ENCODE measurements around the gene EHD2.
A peak's percentile ranks its signal among the peaks of the same experiment; 100 is the strongest.
"Not testable (repeated sequence)": the region's sequence is repeated elsewhere in the genome, so short reads cannot be mapped to it uniquely, and the experiment has no call there.

The EHD2 gene, protein sequence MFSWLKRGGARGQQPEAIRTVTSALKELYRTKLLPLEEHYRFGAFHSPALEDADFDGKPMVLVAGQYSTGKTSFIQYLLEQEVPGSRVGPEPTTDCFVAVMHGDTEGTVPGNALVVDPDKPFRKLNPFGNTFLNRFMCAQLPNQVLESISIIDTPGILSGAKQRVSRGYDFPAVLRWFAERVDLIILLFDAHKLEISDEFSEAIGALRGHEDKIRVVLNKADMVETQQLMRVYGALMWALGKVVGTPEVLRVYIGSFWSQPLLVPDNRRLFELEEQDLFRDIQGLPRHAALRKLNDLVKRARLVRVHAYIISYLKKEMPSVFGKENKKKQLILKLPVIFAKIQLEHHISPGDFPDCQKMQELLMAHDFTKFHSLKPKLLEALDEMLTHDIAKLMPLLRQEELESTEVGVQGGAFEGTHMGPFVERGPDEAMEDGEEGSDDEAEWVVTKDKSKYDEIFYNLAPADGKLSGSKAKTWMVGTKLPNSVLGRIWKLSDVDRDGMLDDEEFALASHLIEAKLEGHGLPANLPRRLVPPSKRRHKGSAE

DNA sequence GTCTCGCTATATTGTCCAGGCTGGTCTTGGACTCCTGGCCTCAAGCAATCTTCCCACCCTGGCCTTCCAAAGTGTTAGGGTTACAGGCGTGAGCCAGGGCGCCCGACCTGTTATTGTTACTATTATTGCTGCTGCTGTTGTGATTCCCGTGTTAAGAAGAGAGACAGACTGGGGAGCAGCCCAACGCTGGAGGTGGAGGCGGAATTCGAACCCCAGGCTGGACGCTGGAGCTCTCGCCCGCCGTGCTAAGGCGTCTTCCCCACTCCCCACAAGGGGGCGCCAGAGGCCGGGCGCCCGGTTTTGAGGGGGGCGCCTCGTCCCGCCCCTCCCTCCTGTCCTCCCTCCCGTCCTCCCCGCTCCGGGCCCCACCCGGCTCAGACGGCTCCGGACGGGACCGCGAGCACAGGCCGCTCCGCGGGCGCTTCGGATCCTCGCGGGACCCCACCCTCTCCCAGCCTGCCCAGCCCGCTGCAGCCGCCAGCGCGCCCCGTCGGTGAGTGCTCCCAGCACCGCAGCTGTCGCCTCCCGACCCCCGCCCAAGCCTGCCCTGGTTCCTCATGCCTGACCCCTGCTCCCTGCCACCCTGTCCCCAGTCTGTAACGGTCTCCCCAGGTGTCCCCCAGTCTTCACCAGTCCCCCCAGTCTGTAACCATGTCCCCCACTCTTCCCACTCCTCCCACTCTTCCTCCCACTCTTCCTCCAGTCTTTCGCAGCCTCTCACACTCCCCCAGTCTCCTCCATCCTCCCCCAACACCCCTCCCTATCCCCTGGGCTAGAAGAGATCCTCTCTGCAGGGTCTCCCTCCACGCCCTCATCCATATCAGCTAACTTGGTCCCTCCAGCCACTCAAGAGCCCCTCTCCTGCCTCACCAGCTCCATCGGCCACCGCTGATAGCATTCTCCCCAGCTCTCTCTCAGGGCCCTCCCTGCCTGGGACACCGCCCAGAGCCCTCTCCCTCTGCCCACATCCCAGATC is at the start of gene EHD2:
EHD2 (plus strand) TSS at position 377 of the 976 bp plus-strand sequence. CDS start 3,191 bp downstream, outside the sequence.
- peak in 1 of 3 donors; percentile 45 for DNase-seq (ENCODE audit: low read depth in 3 of 3, low spot score in 1 of 3)

DNA sequence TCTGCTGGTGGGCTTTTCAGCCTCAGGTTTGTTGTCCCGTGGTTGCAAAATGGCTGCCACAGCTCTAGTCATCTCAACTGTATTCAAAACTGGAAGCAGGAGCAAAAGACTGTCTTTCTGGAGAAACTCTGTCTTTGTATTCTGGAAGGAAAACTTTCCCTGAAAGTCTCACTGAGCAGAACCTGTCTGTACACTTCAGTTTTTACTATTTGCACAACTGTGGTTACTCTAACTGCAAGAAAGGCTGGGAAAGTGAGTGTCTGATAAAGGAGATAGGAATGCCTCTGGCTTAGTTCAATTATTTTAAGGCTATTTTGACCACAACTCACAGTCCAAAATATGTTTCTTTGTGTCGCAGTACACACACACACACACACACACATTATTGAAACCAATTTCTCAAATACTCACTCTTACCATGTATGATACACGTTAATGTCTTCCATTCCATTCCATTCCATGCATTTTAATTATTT is 49.7 kb upstream of the EHD2 start:
- no peak for DNase-seq (ENCODE audit: low read depth in 3 of 3, low spot score in 1 of 3)

DNA sequence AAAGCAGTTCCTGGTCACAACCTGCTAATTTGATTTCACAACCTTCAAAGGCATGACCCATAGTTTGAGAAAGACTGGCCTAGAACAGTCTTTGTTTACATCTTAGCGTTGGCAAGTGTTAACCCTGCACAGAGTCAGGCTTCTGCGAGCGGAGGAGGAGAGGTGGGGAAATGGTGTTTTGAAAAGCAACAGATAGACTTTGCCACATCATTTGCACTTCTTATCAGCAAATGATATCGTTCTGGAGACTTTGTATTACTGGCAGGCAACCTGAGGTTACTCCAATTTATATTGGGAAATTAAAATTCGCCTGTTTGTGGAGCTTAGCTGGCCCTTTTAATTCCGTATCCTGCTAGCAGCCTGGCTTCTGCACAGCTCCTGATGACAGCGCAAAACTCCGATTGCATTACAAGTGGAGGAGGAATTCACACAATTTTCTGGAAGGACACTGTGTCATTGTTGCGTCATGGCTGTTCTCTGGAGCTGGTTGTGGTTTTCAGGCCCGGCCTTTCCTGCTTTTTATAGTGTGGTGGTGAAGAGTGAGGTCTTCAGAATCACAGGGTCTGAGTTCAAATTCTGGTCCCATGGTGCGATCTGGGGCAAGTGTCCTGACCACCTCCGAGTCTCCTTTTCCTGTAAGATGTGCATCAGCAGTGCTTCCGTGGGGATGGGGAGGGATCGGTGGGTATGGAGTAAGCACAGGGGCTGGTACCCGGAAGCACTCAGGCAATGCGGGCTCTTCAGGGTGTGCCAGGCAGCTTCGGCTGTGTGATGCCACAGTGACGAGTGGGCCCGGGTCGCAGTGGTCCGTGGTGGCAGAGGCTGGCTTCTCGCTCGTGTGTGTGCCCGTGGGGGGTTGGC is 49.1 kb upstream of the EHD2 start:
- no peak for DNase-seq (ENCODE audit: low read depth in 3 of 3, low spot score in 1 of 3)

DNA sequence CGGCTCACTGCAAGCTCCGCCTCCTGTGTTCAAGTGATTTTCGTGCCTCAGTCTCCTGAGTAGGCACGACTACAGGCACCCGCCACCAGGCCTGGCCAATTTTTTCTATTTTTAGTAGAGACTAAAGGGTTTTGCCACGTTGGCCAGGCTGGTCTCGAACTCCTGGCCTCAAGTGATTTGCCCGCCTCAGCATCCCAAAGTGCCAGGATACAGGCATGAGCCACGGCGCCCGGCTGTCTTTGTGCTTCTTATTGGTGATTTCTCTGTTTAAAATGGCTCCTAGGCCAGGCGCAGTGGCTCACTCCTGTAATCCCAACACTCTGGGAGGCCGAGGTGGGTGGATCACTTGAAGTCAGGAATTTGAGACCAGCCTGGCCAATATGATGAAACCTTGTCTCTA is 44.7 kb upstream of the EHD2 start:
- DNase-seq (ENCODE audit: low read depth in 3 of 3, low spot score in 1 of 3), result not testable (repeated sequence)

DNA sequence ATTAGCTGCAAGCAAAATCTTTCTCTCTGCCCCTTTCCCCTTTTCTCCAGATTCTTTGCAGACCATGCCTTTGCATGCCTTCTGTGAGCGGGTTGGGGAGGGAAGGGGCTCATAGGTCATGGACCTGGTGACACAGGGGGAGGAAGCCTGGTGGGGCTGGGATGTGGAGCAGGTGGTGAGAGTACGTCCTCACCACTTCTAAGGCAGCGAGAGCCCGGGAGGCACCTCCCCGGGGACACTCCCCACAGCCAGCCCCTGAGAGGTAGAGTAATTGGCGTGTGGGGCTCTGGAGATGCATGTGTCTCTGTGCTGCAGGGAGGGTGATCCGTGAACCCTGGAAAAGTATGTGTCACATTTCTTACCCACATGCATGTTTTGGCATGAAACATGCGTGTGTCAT is 42.5 kb upstream of the EHD2 start:
- no peak for DNase-seq (ENCODE audit: low read depth in 3 of 3, low spot score in 1 of 3)

DNA sequence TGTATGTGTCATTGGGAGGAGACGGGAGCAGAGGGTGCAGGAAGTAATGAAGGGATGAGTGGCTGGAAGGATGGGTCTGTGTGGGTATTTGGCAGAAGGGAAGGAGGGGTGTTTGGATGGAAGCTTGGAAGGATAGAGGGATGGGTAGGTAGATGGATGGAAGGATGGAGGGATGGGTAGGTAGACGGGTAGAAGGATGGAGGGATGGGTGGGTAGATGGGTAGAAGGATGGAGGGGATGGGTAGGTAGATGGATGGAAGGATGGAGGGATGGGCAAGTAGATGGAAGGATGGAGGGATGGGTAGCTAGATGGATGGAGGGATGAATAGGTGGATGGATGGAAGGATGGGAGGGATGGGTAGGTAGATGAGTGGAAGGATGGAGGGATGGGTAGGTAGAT is 41.7 kb upstream of the EHD2 start:
- DNase-seq (ENCODE audit: low read depth in 3 of 3, low spot score in 1 of 3), result no peak

DNA sequence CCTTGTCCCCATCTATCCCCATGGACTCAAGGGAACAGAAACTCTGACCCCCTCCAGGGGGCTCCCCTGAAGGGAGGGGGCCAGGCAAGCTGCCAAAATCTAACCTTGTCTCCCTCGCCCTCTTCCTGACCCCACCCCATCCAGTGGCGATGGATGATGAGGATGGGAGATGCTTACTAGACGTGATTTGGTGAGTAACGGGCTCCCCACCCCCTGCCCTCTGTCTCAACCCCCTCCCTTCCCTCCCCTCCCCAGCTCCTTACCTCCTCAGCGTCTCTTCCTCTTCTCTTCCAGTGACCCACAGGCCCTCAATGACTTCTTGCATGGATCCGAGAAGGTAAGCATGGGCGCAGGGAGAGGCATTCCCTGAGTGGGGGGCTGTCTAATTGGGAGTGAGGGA is 39.8 kb upstream of the EHD2 start:
- no peak for DNase-seq (ENCODE audit: low read depth in 3 of 3, low spot score in 1 of 3)

DNA sequence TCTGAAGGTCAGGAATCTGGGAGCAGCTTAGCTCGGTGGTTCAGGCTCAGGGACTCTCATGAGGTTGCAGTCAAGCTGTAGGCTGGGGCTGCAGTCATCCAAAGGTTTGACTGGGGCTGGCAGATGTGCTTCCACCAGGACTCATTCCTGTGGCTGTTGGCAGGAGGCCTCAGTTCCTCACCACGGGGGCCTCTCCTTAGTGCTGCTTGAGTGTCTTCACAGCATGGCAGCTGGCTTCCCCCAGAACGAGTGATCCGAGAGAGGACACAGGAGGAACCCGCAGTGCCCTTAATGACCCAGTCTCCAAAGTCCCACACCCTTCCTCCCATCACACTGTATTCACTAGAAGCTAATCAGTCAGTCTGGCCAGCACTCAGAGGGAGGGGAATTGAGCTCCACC is 38.7 kb upstream of the EHD2 start:
- DNase-seq (ENCODE audit: low read depth in 3 of 3, low spot score in 1 of 3), result no peak

DNA sequence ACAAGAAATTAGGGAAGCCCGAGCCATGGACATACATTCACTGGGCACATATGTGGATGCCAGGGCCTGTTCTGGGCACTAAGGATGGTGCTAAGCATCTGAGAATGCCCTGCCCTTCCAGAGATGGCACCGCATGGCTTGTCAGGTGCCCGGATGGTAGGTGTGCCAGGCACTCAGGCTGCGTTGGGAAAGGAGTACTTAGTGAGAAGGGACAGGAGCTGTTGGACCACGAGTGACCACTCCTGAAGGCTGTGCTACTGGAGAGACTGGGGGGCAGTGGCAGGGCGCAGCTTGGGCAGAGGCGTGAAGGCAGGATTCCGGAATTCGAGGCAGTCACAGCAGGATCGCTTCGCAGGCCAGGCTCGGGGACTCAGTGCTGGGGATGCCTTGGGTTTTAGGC is 38.0 kb upstream of the EHD2 start:
- no peak for DNase-seq (ENCODE audit: low read depth in 3 of 3, low spot score in 1 of 3)

DNA sequence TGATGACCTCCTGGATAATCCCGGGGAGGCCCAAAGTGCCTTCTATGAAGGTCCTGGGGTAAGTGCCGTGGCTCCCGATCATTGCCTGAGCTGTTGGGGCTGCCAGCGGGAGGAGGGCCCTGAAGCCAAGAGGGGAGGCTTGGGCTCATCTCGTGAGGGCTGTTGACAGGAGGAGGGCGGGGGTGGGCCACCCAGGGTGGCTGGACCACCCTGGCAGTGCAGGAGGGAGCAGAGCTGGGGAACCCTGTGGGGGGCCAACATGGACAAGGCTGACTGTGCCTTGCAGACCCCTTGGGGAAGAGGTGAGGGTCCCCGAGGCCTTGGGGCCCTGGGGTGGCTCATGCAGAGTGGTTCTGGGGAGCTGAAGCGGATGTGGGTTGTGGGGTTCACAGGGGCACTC is 37.4 kb upstream of the EHD2 start:
- DNase-seq (ENCODE audit: low read depth in 3 of 3, low spot score in 1 of 3), result no peak

DNA sequence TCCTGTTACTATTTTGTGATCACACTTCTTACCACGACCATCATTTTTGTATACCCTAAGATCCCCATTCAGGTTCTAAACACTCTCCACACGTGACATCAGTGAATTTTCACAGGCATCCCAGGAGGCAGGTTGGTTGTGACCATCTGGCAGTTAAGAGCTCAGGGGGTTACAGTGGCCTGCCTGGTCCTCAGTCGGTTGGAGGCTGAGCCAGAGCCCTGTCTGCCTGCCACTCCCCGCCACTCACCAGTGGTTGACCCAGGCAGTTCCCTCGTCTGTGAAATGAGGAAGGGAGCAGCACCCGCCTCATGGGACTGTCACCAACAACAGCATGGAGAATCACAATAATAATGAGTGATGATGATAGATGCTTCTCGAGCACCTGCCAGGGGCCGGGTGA is 36.4 kb upstream of the EHD2 start:
- DNase-seq (ENCODE audit: low read depth in 3 of 3, low spot score in 1 of 3), result no peak

DNA sequence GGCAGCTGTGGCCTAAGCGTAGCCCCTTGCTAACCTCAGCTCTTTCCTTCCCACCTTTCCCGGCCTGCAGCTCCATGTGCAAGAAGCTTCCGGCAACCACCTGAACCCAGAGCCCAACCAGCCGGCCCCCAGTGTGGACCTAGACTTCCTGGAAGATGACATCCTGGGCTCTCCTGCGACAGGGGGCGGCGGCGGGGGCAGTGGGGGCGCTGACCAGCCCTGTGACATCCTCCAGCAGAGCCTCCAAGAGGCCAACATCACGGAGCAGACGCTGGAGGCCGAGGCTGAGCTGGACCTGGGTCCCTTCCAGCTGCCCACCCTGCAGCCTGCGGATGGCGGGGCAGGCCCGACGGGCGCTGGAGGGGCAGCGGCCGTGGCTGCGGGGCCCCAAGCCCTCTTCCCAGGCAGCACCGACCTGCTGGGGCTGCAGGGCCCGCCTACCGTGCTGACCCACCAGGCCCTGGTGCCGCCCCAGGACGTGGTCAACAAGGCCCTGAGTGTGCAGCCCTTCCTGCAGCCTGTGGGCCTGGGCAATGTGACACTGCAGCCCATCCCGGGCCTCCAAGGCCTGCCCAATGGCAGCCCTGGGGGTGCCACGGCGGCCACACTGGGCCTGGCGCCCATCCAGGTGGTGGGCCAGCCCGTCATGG is 33.8 kb upstream of the EHD2 start:
- no peak for DNase-seq (ENCODE audit: low read depth in 3 of 3, low spot score in 1 of 3)

DNA sequence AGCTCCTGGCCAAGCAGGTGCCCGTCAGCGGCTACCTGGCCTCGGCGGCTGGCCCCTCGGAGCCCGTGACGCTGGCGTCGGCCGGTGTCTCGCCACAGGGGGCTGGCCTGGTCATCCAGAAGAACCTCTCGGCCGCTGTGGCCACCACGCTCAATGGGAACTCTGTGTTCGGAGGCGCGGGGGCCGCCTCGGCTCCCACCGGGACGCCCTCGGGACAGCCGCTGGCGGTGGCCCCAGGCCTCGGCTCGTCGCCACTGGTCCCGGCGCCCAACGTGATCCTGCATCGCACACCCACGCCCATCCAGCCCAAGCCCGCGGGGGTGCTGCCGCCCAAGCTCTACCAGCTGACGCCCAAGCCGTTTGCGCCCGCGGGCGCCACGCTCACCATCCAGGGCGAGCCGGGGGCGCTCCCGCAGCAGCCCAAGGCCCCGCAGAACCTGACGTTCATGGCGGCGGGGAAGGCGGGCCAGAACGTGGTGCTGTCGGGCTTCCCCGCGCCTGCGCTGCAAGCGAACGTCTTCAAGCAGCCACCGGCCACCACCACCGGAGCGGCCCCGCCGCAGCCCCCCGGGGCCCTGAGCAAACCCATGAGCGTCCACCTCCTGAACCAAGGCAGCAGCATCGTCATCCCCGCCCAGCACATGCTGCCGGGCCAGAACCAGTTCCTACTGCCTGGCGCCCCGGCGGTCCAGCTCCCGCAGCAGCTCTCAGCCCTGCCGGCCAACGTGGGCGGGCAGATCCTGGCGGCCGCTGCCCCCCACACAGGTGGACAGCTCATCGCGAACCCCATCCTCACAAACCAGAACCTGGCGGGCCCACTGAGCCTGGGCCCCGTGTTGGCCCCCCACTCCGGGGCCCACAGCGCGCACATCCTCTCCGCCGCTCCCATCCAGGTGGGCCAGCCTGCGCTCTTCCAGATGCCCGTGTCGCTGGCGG is 33.0 kb upstream of the EHD2 start:
- no peak for DNase-seq (ENCODE audit: low read depth in 3 of 3, low spot score in 1 of 3)

DNA sequence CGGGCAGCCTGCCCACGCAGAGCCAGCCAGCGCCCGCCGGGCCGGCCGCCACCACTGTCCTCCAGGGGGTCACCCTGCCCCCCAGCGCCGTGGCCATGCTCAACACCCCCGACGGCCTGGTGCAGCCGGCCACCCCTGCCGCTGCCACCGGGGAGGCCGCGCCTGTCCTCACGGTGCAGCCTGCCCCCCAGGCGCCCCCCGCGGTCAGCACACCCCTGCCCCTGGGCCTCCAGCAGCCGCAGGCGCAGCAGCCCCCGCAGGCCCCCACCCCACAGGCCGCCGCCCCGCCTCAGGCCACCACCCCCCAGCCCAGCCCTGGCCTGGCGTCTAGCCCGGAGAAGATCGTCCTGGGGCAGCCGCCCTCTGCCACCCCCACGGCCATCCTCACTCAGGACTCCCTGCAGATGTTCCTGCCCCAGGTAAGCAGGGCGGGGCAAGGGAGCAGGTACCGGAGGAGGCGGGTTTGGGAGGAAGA is 32.3 kb upstream of the EHD2 start:
- no peak for DNase-seq (ENCODE audit: low read depth in 3 of 3, low spot score in 1 of 3)

DNA sequence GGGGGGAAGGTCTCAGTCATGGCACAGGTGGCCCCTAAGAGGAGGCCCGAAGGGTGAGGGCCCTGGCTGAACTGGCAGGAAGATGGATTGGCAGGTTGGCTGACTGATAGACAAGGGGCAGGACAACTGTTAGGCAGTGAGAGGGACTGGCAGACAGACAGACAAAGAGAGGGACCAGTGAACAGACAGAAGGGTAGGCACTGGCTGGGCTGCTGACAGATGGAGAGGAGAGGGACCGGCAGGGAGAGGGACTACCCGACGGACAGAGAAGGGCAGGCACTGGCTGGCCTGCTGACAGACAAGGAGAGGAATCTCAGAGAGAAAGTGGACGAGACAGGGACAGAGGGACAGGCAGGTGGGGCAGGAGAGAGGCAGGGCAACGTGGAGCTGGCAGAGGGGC is 31.8 kb upstream of the EHD2 start:
- DNase-seq (ENCODE audit: low read depth in 3 of 3, low spot score in 1 of 3), result no peak

DNA sequence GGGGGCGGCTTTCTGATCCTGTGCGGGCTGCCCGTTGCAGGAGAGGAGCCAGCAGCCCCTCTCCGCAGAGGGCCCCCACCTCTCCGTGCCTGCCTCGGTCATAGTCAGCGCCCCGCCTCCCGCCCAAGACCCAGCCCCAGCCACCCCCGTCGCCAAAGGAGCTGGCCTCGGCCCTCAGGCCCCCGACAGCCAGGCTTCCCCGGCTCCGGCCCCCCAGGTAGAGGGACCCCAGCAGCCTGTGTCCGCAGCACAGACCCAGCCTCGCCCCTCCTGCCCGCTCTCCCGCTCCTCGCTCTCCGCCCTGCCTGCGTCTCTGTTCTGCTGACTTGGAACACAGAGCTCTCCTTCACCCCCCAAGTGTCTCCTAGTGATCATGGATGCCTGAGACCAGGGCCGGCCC is 31.3 kb upstream of the EHD2 start:
- DNase-seq (ENCODE audit: low read depth in 3 of 3, low spot score in 1 of 3), result no peak

DNA sequence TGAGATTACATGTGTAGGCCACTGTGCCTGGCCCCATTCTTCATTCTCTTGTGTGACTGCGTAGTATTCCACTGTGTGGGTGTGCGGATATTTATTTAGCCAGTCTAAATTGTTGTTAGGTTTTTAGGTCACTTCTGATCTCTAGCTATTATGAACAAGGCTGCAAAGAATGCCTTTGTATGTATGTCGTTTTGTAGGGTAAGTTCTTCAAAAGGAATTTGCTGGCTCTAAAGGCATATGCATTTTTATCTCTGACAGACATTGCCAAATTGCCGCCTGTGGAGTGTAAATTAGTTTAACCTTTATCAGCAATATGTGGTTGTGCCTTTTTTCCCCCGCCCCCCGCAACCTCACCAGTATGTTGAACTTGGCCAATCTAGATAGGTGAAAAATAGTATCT is 30.3 kb upstream of the EHD2 start:
- DNase-seq (ENCODE audit: low read depth in 3 of 3, low spot score in 1 of 3), result no peak

DNA sequence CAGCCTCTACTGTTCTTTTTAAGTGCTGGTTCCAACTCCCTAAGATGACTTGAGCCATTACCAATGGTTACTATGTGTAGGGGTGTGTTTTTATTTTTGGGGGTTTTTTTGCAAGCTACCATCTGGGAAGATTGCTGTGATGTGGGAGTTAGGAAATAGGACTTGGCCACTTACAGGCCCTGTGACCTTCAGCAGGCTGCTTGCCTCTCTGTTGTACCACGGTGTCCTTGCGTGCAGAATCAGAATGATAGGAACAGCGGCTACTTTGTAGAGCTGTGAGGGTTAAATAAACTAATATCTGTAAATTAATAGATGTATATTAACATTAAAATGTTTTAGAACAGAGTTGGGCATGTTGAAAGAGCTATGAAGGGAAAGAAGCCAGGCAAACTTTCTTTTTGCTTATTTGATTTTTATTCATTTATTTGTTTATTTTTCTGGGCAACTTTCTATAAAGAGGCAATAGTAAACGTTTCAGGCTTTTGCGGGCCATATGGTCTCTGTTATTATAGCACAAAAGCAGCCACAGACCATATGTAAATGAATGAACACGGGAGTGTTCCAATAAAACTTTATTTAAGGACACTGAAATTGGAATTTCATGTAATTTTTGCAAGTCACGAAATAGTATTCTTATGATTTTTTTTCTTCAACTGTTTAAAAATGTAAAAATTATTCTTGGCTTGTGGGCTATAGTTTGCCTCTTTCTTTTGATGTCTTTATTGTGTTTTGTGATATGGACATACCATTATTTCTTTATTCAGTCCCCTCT is 26.4 kb upstream of the EHD2 start:
- DNase-seq (ENCODE audit: low read depth in 3 of 3, low spot score in 1 of 3), result no peak

Measured in stimulated activated CD4-positive, alpha-beta T cell treated with anti-CD3 and anti-CD28 coated beads, TNF-alpha, amount 100 ng/mL, for 1 hour (primary cell).